ENCODE data around the gene MAGI1.

GRCh38 chr3:65701516-65701915, 337.2 kb downstream of the MAGI1 start:
- TF ChIP-seq CTCF (IDR thresholded peaks at IDR 0.05) (no peak), EP300 (IDR thresholded peaks at IDR 0.05) (no peak), POLR2A (IDR thresholded peaks at IDR 0.05) (no peak), POLR2AphosphoS5 (IDR thresholded peaks at IDR 0.05) (no peak)
